K562 (cell line): ENCODE data around the gene PRSS38. TPM values are rescaled to one million over a fixed set of nuclear protein-coding genes. Genes with fewer than 3 reads are reported as not detected.

Experiments
- C11orf30 ChIP-seq: fragments of 450-650 bp; IDR thresholded peaks from 2 replicates; pipeline ENCODE4 v1.6.1; 2016; ENCODE audit warnings: low read depth, mild to moderate bottlenecking
- CHD4 ChIP-seq: fragments of 200-600 bp; sonication (generic); IDR thresholded peaks from 3 replicates; pipeline ENCODE4 v1.6.1; 2012; ENCODE audit warnings: low read depth, mild to moderate bottlenecking, mixed read lengths, low read length, inconsistent platforms; ENCODE audit not compliant: insufficient read depth, insufficient replicate concordance, poor library complexity, severe bottlenecking
- ELK3 ChIP-seq: fragments of 450-650 bp; formaldehyde crosslinking; IDR thresholded peaks from 2 replicates; pipeline ENCODE4 v1.4.0; 2020; ENCODE audit warnings: mild to moderate bottlenecking
- FOXJ2 ChIP-seq: fragments of 200-800 bp; sonication (Bioruptor generic); IDR thresholded peaks from 2 replicates; pipeline ENCODE4 v1.6.1; 2016; ENCODE audit warnings: missing genetic modification characterization, missing compliant biosample characterization
- GABPB1 ChIP-seq: sonication (generic); formaldehyde crosslinking; IDR thresholded peaks from 2 replicates; pipeline ENCODE4 v1.8.0; 2022; ENCODE audit warnings: mild to moderate bottlenecking, missing genetic modification reagents
- GATAD2B ChIP-seq: fragments of 450-650 bp; IDR thresholded peaks from 2 replicates; pipeline ENCODE4 v1.6.1; 2017; ENCODE audit warnings: mild to moderate bottlenecking, borderline replicate concordance
- HSF4 ChIP-seq: fragments of 250-450 bp; sonication (Bioruptor Pico); IDR thresholded peaks from 2 replicates; pipeline ENCODE4 v2.1.2; 2022; ENCODE audit warnings: mild to moderate bottlenecking, moderate library complexity, borderline replicate concordance
- ID3 ChIP-seq, 2 experiments: fragments of 250-450 bp in 1 of 2; fragments of 450-650 bp in 1 of 2; sonication (Bioruptor Pico) in 1 of 2; IDR thresholded peaks; 2 replicates each; pipeline versions ENCODE4 v1.6.1 to v1.8.0; 2016 to 2021; ENCODE audit warnings: mild to moderate bottlenecking in 2 of 2, moderate library complexity in 2 of 2, missing compliant biosample characterization in 1 of 2, missing genetic modification characterization in 1 of 2
- IRF9 ChIP-seq: fragments of 450-650 bp; IDR thresholded peaks from 2 replicates; pipeline ENCODE4 v1.6.1; 2016; ENCODE audit warnings: missing biosample characterization, missing genetic modification characterization
- NFE2 ChIP-seq: IDR thresholded peaks from 2 replicates; pipeline ENCODE4 v1.6.1; 2014; ENCODE audit warnings: antibody characterized with exemption, low read depth
- NR4A1 ChIP-seq, 2 experiments: fragments of 250-450 bp in 1 of 2; fragments of 450-650 bp in 1 of 2; sonication (Bioruptor Pico) in 1 of 2; IDR thresholded peaks; 2 replicates each; pipeline versions ENCODE4 v1.4.0 to v1.6.1; 2016 to 2020; ENCODE audit warnings: mild to moderate bottlenecking in 2 of 2, missing compliant biosample characterization in 1 of 2, missing genetic modification characterization in 1 of 2, moderate library complexity in 1 of 2
- PCBP2 ChIP-seq: fragments of 200-400 bp; formaldehyde crosslinking; IDR thresholded peaks from 2 replicates; pipeline ENCODE4 v1.6.1; 2018; ENCODE audit warnings: low read length, low read depth, mild to moderate bottlenecking, moderate library complexity; ENCODE audit not compliant: poor library complexity, severe bottlenecking
- SAFB ChIP-seq: fragments of 200-400 bp; formaldehyde crosslinking; IDR thresholded peaks from 2 replicates; pipeline ENCODE4 v1.6.1; 2017; ENCODE audit warnings: low read depth, low read length, borderline replicate concordance
- SPI1 ChIP-seq: IDR thresholded peaks from 2 replicates; pipeline ENCODE4 v1.6.1; 2011; ENCODE audit warnings: low read depth, low read length, control low read depth, borderline replicate concordance
- YY1 ChIP-seq, 3 experiments: IDR thresholded peaks; 2 replicates each; pipeline ENCODE4 v1.6.1; 2011; ENCODE audit warnings: low read length in 2 of 3, mild to moderate bottlenecking in 2 of 3, moderate library complexity in 2 of 3, borderline replicate concordance in 1 of 3, control low read depth in 1 of 3, low read depth in 1 of 3; ENCODE audit not compliant: insufficient read depth in 3 of 3, insufficient replicate concordance in 2 of 3, control insufficient read depth in 1 of 3, insufficient read length in 1 of 3; ENCODE audit errors: extremely low read depth in 1 of 3
- ZNF583 ChIP-seq: fragments of 250-450 bp; sonication (Bioruptor Pico); IDR thresholded peaks from 2 replicates; pipeline ENCODE4 v1.4.0; 2020
- ZNF77 ChIP-seq: fragments of 250-450 bp; sonication (Bioruptor Pico); IDR thresholded peaks from 2 replicates; pipeline ENCODE4 v1.5.0; 2020
- ZNF778 ChIP-seq: fragments of 450-650 bp; formaldehyde crosslinking; IDR thresholded peaks from 2 replicates; pipeline ENCODE4 v1.4.0; 2020; ENCODE audit warnings: mild to moderate bottlenecking, moderate library complexity
- polyA plus RNA-seq, 8 experiments: library from polyadenylated mRNA; depleted of rRNA in 4 of 8; stranded (reverse) in 5 of 8; unstranded in 3 of 8; fragments of >200 nt; fragmentation: Nextera tagmentation in 2 of 8; fragmentation: Illumina TruSeq in 1 of 8; extraction: Ambion mirVana in 2 of 8; extraction: Trizol in 1 of 8; gene quantifications; 2 replicates each; pipeline versions ENCODE4 v1.2.1 to v1.2.3, GENCODE V29; 2011 to 2014; ENCODE audit warnings: inconsistent platforms in 1 of 8, missing spikeins in 1 of 8
- total RNA-seq, 7 experiments: library from RNA; depleted of rRNA in 6 of 7; stranded (reverse); fragments of >200 nt in 6 of 7; fragmentation: Illumina TruSeq in 2 of 7; extraction: Trizol in 2 of 7; gene quantifications; 2 replicates each; pipeline versions ENCODE4 v1.2.1 to v1.2.3, GENCODE V29; 2011 to 2021; ENCODE audit warnings: low replicate concordance in 1 of 7
- TF ChIP-seq, protein P1 (sequence below): fragments of 450-650 bp; conservative IDR thresholded peaks from 2 replicates; pipeline ENCODE4 v1.6.1; 2016; ENCODE audit warnings: missing genetic modification characterization, low read depth, mild to moderate bottlenecking, missing compliant biosample characterization, moderate library complexity
- TF ChIP-seq, protein P2 (sequence below): sonication (generic); formaldehyde crosslinking; IDR thresholded peaks from 2 replicates; pipeline ENCODE4 v1.8.0; 2022; ENCODE audit warnings: missing genetic modification reagents, mild to moderate bottlenecking, moderate library complexity, borderline replicate concordance

Gene PRSS38
- total and polyA plus RNA-seq, 9 of the 15 experiments (the other 6 are each of a cell fraction or from before 2014, with no cell fraction given): 0.09 to 0.14 TPM; not detected in 7

- TF ChIP-seq NR4A1 (CRISPR knock-in tag; IDR thresholded peaks at IDR 0.05): no peak
- peak; percentile 91 for TF ChIP-seq NR4A1 (tag; IDR thresholded peaks at IDR 0.05)
- no peak for TF ChIP-seq FOXJ2 (tag)
- TF ChIP-seq IRF9 (tag): peak; percentile 33; the same call in 1 of the 2 replicates
- TF ChIP-seq, protein P1, sequence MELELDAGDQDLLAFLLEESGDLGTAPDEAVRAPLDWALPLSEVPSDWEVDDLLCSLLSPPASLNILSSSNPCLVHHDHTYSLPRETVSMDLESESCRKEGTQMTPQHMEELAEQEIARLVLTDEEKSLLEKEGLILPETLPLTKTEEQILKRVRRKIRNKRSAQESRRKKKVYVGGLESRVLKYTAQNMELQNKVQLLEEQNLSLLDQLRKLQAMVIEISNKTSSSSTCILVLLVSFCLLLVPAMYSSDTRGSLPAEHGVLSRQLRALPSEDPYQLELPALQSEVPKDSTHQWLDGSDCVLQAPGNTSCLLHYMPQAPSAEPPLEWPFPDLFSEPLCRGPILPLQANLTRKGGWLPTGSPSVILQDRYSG: 0 out of 2 replicates have a peak, but pooled peaks have one; percentile 54
- TF ChIP-seq, protein P2, sequence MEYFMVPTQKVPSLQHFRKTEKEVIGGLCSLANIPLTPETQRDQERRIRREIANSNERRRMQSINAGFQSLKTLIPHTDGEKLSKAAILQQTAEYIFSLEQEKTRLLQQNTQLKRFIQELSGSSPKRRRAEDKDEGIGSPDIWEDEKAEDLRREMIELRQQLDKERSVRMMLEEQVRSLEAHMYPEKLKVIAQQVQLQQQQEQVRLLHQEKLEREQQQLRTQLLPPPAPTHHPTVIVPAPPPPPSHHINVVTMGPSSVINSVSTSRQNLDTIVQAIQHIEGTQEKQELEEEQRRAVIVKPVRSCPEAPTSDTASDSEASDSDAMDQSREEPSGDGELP (CRISPR knock-in tag): peak; percentile 74; the same call in 1 of the 2 replicates
- TF ChIP-seq C11orf30: peak; percentile 59
- peak; percentile 21; the same call in 1 of the 2 replicates for TF ChIP-seq GABPB1 (CRISPR knock-in tag)
- peak; percentile 49; the same call in 1 of the 2 replicates for TF ChIP-seq SPI1
- no peak for TF ChIP-seq SAFB
- TF ChIP-seq NFE2: peak; percentile 69
- TF ChIP-seq ZNF778 (CRISPR knock-in tag): no peak
- peak in 2 of 3 experiments; percentile 28 to 76 for TF ChIP-seq YY1 (IDR thresholded peaks at IDR 0.05; ENCODE audit: borderline replicate concordance in 1 of 3, control insufficient read depth in 1 of 3, extremely low read depth in 1 of 3, insufficient read depth in 3 of 3, insufficient read length in 1 of 3, insufficient replicate concordance in 2 of 3, low read depth in 1 of 3, low read length in 2 of 3)
- TF ChIP-seq ZNF77: no peak
- TF ChIP-seq ID3 (CRISPR knock-in tag; IDR thresholded peaks at IDR 0.05): no peak
- 0 out of 2 replicates have a peak, but pooled peaks have one; percentile 27 for TF ChIP-seq ID3 (tag; IDR thresholded peaks at IDR 0.05)
- 0 out of 2 replicates have a peak, but pooled peaks have one; percentile 15 for TF ChIP-seq GATAD2B
- TF ChIP-seq CHD4: no peak
- peak; percentile 51; the same call in 1 of the 2 replicates for TF ChIP-seq ZNF583 (CRISPR knock-in tag)
- TF ChIP-seq ELK3 (CRISPR knock-in tag): no peak
- no peak for TF ChIP-seq HSF4 (CRISPR knock-in tag)
- no peak for TF ChIP-seq PCBP2
These were observed 70.4 kb downstream of the PRSS38 start (continued) for GRCh38 chr1:227885648-227886502.
